Epidermal melanocyte (primary cell): ENCODE data around the gene SIAH1.
"Not testable (repeated sequence)": the region's sequence is repeated elsewhere in the genome, so short reads cannot be mapped to it uniquely, and the experiment has no call there.

ENCODE experiments used
- DNase-seq: peaks from one replicate; pipeline ENCODE4 v3.0.0; 2011; ENCODE audit warnings: low spot score; ENCODE audit not compliant: insufficient read length

SIAH1 gene

DNA sequence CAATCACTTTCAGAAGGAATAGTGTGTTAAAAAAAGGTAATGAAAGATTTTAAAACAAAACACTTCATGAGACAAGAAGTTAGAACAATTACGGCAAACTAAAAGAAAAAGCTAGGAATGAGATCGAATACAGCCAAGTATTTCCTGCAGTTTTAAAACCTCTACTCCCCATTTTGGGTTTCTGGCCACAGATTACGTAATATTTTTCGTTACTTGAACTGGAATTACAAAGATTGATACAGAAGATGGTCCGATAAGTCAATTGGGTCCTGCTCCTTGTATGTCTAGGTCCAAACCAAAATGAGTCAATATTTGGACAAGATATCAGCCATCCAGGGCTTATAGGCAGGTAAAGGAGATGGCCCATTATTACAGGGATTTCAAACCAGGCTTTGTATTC, 52.2 kb downstream of the SIAH1 start:
- DNase-seq: no peak

DNA sequence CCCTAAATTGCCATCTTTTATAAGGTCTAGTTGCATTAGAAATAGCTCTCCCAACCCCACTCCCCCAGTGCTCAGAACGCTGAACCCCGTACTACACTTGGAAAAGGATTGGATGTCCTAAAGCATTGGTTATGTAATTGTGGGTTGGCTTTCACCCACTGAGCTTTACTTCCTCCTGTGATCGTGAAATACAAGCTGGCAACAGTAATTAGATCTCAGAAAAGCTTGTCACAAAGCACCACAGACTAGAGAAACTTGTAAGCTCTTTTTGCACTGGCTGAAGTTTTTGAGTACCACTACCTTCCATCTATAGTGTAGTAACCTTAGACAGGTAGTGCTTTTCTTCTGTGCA, 54.4 kb downstream of the SIAH1 start:
- no peak for DNase-seq

DNA sequence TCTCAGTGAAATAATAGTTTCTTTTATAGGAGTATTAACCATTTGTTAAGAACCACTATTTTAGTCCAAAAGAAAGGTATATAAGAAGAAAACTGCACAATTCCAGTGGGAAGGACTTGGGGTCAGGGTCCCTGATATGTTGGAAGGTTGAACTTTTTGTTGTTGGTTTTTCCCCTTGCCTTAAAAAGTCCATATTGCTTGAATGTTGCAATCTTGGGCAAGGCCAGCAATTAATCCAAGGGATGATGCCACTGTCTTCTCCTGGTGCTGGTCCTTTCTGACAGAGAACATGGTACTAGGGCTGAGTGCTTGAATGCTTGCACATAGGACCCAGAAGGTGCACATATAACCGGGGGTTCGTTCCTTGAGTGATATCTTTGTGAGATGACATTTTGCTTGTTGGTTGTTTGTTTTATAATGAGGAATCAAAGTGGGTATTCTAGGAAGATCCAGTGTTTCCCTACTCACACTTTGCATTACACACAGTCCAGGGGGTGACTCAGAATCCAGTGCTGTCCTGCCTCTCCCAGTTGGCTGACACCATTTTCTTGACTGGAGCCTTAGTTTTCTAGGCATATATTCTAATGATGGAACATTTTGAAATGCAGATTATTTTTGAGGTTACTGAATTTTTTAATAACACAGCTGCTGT, 54.9 kb downstream of the SIAH1 start:
- DNase-seq: no peak

DNA sequence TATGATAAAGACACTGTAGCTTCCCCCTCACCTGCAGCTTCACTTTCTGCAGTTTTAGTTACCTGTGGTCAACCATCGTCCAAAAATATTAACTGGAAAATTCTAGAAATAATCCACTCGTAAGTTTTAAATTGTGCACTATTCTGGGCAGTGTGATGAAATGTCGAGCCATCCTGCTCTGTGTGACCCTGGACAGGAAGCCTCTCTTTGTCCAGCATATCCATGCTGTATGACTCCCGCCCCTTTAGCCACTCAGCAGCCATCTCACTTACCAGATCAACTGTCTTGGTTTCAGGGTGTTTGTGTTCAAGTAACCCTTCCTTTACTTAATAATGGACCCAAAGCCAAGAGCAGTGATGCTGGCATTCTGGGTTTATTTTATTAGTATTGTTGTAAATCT, 56.1 kb downstream of the SIAH1 start:
- no peak for DNase-seq

DNA sequence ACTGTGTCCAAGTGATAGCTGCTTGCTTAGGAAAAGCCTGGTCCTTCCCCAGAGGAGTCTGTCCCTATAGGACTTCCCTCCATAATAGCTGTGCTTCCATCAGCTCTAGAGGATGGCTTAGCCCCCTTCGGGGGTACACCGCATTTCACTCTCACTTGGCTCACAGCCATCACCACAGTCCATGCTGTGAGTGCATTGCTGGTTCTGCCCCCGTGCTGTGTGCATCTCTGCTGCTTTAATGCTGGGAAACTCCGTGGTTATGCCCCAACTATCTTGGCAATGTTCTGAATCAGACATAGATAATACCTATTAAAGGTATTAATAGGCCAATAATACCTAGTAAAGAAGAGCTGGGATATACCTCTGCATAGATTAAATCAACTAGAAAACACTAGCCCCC, 58.3 kb downstream of the SIAH1 start:
- no peak for DNase-seq

DNA sequence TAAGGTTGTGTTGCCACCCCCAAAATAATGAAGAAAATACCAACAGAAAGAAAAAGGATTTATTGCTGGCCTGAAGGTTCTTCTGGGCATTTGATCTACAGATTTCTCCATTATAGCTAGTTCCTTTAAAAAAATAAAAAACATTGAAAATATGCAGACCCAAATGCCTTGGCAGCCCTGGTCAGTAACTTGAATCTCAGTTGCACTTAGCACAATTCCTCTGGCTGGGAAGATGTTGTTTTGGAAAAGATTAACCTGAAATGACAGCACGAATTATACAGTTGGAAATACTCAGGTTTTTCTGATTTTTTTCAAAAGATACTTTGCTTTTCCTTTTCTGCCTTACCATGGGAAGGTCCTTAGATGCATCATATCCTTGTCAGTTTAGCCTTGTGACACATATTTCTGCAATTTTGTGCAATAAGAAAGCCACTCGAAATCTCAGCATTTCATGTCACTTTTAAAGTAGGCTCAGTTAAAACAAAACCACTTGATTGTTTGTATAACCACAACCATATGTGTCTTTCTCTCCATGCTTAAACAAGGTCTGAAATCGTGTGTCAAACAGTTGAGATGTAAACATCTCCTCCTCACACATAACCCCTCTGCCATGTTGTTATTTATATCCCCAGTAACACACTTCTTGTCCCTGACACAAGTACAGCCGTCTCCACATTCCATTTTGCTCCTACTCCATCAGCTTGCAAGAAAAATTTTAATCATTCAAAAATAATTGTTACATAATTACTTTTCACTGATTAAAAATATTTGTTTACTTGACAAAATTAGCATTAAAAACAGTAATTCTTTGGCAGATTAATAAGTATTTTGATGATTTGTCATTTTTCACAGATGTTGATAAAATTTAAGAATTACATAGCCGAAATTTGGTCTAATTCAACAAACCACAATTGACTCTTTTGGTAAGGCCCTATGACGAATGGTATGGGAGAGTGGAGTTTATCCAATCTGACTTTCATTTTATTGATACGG, 61.1 kb downstream of the SIAH1 start:
- DNase-seq: no peak

DNA sequence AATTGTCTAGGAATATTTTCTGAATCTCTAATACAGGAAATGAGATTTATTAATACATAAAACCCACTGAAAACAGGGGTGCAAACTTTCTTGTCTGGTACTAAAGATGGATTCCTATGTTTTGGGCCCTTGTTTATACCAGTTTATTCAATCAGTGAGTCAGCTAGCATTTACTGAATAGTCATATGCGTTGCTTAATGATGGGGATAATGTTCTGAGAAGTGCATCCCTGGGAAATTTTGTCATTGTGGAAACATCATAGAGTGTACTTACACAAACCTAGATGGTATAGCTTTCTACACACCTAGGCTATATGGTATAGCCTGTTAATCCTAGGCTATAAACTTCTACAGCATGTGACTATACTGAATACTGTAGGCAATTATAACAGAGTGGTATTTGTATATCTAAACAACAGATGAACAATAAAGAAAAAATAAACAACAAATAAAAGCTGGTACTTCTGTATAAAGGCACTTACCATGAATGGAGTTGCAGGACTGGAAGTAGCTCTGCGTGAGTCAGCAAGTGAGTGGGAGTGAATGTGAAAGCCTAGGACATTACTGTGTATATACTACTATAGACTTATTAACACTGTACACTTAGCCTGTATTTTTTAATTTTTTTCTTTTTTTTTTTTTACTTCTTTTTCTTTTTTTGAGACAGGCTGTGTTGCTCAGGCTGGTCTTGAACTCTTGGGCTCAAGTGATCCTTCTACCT, 63.7 kb downstream of the SIAH1 start:
- DNase-seq: no peak

DNA sequence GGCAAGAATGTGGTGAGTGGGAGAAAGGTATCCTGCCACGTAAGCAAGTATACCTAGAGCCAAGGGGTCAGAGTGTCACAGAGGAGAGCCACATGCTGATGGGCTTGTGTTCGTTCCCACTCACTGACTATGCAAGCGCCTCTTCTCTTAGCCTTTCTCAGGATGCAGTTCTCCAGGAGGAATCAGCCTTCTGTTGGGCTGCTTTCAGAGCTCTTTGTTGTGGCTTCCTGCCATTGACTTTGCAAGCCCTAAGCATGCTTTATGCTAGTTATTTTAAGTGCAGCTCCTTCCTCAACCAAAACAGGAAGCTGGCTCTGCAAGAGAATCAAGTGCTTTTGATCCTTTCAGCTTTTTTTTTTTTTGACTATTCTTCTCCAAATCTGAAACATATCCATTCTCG, 66.6 kb downstream of the SIAH1 start:
- DNase-seq: no peak

DNA sequence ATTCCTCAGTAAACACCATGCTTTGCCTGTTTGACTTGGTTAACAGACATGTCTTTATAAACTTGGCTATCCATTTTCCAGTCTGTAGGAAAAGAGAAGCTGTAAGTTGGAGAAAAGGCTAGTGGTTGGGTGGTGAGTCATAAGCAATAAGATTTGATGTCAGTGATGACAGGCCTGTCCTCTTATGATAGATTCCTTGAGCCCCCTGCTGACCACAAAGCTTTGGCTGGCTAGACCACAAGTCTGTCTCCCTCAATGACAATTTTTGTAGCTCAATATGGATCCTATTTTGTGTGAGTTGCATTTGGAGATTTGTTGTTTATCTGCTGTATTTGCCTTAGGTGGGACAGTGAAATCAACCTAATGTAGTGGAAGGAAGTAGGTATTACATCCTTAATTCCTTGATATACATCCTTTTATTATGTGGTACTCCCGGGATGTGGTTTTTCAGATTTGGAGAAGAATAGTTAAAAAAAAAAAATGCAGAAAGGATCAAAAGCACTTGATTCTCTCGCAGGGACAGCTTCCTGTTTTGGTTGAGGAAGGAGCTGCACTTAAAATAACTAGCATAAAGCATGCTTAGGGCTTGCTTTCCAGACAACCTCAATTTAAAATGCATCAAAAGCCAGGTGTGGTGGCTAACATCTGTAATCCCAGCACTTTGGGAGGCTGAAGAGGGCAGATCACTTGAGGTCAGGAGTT, 67.4 kb downstream of the SIAH1 start:
- DNase-seq: no peak

DNA sequence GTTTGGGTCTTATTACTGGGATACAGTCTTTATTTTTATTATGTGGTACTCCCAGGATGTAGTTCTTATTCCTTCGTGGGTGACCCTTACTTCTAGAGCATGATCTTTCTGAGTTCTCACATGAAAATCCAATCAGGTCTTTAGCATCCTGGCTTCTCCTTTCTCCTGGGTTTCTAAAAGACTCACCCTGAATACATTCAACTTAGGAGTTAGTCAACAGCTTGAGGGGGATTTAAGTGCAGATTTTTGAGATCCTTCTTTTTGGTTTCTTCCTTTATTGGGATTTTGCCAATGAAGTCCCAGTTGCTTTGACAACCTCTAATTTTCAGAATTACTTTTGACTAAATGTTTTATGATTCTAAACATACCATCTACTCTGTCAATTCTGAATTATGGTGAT, 68.2 kb downstream of the SIAH1 start:
- no peak for DNase-seq

DNA sequence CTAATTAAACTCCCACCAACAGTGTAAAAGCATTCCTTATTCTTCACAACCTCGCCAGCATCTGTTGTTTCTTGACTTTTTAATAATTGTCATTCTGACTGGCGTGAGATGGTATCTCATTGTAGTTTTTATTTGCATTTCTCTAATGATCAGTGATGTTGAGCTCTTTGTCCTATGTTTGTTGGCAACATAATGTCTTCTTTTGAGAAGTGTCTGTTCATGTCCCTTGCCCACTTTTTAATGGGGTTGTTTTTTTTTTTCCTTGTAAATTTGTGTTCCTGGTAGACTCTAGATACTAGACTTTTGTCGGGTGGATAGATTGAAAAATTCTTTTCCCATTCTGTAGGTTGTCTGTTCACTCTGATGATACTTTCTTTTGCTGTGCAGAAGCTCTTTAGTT, 71.3 kb downstream of the SIAH1 start:
- DNase-seq: not testable (repeated sequence)

DNA sequence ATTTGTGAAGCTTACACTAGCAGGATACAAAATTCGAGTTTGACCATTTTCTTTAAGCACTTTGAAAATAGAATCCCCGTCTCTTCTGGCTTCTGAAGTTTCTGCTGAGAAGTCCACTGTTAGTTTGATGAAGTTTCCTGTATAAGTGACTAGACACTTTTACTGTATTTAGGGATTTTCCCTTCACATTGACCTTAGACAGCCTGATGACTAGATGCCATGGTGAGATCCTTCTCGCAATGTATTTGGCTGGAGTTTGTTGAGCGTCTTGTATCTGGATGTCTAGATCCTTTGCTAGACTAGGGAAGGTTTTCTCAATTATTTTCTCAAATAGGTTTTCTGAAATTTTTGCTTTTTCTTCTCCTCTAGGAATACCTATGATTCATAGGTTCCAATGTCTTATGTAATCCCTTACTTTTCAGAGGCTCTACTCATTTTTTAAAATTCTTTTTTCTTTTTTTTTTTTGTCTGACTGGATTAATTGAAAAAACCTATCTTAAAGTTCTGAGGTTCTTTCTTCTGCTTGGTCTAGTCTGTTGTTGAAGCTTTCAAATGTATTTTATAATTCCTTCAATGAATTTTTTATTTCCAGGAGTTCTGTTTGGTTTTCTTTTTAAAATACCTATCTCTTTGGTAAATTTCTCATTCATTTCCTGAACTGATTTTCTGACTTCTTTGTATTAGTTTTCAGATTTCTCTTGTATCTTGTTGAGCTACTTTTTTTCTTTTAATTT, 74.1 kb downstream of the SIAH1 start:
- DNase-seq: no peak
